ENCODE results near the gene ARL5C.

DNA sequence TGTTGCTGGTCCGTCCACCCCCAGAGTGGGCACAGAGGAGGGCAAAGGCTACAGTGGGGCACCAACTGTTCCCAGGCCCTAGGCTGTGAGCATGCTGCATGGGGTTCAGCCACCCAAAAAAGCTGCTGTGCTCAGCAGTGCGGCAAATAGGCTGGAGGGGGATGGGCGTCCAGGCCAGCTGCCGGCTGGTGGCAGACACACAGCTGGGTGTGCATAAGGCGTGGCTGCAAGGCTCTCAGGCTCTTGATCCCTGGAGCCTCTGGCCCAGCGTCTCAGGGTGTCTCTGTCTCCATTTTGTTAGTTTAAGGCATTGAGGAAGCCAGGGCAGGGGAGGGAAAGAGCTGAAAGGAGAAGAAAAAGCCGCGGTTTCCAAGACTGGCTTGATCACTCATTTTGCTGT is 42.9 kb upstream of the ARL5C start:
- TF ChIP-seq, protein P1, sequence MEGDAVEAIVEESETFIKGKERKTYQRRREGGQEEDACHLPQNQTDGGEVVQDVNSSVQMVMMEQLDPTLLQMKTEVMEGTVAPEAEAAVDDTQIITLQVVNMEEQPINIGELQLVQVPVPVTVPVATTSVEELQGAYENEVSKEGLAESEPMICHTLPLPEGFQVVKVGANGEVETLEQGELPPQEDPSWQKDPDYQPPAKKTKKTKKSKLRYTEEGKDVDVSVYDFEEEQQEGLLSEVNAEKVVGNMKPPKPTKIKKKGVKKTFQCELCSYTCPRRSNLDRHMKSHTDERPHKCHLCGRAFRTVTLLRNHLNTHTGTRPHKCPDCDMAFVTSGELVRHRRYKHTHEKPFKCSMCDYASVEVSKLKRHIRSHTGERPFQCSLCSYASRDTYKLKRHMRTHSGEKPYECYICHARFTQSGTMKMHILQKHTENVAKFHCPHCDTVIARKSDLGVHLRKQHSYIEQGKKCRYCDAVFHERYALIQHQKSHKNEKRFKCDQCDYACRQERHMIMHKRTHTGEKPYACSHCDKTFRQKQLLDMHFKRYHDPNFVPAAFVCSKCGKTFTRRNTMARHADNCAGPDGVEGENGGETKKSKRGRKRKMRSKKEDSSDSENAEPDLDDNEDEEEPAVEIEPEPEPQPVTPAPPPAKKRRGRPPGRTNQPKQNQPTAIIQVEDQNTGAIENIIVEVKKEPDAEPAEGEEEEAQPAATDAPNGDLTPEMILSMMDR (conservative IDR thresholded peaks at IDR 0.05), result no peak
- no peak for TF ChIP-seq EZH2 (IDR thresholded peaks at IDR 0.05; ENCODE audit: low read depth)

Measured in PC-9 (cell line).